GM21367 (cell line): ENCODE data around the gene PARP16.

Experiments used
- ATAC-seq: cut with Tn5 transposase; IDR thresholded peaks from one replicate; pipeline ENCODE4 v1.9.1; 2021; ENCODE audit not compliant: unreplicated experiment

PARP16 gene, protein sequence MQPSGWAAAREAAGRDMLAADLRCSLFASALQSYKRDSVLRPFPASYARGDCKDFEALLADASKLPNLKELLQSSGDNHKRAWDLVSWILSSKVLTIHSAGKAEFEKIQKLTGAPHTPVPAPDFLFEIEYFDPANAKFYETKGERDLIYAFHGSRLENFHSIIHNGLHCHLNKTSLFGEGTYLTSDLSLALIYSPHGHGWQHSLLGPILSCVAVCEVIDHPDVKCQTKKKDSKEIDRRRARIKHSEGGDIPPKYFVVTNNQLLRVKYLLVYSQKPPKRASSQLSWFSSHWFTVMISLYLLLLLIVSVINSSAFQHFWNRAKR

DNA sequence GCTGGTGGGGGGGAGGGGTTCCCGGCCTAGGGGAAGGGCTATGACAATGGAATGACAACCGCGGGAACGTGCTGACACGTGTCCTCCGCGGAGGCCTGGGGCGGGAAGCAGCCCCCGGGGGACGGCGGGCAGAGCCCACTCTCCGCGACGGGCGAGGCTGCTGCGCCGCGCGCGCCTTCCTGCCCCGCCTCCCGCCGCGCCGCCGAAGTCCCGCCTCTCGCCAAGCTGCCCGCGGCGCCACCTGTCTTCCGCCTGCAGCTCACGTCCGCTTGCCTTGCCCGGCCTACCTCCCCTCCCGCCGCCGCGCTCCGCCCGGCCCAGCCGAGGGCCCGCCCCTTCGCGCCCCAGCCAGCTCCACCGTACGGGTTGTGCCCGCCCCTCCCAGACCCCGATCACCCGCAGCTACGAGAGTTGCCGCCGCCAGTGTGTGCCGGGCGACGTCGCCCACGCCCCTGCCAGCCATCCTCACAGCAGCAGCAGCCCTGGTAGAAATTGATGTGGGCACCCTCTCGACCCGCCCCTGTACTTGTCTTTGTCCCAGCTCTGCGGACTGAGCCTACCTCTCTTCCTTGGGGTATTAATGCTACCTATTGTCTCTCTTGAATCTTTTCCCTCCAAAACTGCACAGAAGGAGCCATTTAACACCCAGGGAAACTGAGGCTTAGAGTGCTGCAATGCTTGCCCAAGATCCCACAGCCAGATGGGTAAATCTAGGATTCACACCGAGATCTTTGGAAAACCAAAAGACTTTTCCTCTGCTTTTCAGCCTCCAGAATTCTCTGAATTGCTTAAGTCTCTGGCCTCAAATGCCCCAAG is at the start of gene PARP16:
Gene PARP16 (minus strand): TSS at position 180 of the 816 bp plus-strand sequence. CDS start 457 bp downstream, outside the sequence.
- ATAC-seq = peak; percentile 87

DNA sequence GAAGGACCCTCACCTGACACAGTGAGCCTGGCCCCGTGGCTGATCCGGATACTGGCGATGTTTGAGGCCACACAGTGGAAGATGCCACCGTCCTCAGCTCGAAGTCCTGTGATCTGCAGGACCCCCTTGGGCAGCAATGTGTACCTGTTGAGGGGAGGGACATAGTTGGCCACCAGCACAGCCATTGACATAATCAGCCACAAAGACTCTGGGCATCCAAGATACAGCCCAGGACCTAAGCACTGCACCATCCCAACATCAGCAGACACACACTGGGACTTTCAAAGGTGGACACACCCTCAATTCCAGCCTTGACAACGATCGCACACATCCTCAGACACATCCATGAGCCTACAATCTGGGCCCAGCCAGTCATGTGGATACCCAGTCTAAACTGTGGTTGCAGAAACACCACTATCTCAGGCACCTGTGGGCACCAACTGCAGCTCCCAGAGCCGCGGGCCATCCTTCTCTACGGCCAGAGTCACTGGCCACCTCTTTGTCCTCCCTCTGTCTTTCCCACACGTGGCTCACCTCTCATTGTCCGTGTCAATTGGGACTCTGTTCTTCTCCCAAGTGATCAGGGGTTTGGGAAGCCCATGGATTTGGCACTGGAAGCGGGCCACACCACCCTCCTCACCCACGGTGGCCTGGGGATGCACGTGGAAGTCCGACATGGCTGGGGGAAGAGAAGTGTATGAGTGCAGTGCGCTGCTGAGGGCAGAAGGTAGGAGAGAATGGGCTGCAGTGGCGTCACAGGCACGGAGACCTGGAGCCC is 48.8 kb upstream of the PARP16 start:
- ATAC-seq = no peak

DNA sequence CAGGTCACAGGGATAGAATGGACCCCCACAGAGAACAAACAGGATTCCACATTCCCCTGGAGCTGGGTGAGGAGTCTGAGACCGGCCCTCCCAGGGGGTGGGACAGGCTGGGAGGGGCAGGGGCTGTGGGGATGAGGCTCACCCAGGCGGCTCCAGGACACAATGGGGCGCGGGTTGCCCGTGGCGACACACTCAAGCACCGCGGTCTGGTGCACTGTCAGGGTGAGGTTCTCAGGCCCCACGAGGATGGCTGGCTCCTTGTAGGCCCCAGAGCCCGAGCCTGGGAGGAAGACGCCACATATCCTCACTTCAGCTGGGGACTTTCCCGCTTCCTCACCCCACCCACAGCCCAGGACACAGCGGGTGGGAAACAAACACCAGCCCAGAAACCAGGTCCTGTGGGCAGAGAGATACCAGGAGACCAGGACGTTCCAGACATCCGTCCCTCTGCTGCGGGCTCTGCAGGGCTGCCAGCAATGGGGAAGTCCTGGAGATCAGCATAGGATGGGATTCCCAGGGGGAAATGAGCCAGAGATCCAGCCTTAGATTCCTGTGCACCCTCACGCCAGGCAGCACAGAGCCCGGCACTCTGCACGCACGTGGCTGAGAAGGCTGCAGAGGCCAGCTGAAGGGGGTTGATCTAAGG is 48.0 kb upstream of the PARP16 start:
- no peak for ATAC-seq

DNA sequence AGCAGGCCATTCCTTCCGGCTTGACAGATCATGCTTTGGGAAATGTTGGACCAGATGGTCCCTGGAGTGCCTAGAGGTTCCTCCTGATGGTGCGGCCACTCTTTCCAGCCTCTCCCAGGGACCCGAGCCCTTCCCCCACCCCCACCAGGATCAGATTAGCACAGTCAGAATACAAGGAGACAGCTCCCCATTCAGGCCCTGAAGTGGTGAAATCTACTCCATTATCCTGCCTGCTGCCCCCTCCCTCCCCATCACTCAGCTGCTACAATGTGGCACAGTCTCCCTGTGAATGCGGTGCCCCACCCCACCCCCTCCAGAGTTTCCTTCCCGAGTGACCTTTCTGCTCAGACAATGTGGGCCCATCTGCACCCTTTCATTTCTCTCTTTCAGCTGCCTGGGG is 47.2 kb upstream of the PARP16 start:
- no peak for ATAC-seq

DNA sequence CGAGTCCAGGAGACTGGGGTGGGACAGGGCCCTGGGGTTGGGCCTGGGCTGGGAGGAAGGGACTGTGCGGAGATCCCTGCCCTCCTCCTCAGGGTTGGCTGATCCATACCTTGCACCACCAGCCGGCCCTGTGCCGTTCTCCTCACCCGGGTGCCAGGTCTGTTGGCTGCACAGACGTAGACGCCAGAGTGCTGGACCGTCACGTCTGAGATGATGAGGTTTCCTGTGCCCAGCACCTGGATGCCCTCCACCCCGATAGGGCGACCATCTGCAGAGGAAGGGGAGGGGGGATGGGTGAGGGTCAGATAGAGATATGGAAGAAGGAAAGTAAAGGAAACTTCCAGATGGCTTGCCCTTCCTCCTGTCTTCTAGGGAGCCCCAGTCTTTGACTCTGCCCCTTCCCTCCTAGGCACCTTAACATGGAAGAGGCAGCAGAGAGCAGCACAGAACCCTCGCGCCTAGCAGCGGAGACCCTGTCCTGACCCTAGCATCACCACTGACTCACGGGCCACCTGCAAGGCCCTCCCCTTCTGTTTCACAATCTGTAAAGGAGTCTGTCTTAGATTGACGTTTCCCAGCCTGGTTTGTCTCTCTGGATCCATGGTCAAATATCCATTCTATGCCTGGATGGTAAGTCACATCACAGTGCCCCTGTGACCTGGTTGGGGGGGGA is 46.6 kb upstream of the PARP16 start:
- no peak for ATAC-seq

DNA sequence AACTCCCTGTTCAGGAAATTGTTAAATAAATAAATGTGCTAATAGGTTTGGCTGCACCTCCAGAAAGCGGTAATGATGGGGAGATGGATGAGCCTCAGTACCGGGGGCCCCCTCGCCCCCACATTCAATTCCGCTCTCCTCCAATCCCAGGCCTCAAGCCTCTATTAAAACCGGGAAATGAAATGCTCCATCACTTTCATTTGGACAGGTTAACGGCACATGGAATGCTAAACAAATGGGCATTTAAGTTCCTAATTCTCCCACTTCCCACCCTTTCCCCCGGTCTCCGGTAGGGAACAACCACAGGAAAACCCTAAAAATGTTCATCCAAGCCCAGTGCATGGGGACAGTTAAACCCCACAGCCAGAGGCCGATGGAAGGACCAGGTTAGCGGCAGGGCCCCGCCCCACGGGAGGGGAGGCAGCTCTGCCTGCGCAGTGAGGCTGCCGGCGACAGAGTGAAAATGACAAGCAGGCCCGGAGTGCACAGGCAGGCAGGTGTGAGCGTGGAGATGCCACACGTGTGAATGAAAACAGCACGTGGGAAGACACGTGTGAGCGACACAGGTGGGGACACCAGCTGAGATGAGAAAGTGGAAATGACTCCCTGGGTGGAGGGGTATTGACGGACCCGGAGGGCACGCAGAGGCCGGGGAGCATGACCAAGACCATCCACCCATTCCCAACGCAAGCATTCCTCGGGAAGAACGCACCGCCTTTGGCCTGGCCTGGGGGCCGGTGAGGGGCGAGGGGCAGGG is 45.9 kb upstream of the PARP16 start:
- no peak for ATAC-seq

DNA sequence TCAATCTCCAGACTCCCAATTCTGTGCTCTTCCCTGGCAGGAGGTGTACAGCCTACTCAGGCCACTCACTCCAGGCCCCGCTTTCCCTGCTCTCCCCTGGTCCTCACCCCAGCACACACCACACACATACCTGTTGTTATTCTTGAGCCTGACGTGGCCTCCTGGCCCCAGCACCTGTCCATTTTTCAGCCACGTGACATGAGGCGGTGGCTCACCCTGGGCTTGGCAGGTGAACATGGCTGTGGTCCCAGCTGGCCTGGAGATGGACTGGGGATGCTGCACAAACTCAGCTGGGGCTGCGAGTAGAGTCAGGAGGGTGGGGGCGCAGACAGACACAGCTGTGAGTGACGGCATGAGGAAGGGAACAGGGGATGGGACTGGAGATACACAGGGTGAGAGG is 45.1 kb upstream of the PARP16 start:
- ATAC-seq = no peak

DNA sequence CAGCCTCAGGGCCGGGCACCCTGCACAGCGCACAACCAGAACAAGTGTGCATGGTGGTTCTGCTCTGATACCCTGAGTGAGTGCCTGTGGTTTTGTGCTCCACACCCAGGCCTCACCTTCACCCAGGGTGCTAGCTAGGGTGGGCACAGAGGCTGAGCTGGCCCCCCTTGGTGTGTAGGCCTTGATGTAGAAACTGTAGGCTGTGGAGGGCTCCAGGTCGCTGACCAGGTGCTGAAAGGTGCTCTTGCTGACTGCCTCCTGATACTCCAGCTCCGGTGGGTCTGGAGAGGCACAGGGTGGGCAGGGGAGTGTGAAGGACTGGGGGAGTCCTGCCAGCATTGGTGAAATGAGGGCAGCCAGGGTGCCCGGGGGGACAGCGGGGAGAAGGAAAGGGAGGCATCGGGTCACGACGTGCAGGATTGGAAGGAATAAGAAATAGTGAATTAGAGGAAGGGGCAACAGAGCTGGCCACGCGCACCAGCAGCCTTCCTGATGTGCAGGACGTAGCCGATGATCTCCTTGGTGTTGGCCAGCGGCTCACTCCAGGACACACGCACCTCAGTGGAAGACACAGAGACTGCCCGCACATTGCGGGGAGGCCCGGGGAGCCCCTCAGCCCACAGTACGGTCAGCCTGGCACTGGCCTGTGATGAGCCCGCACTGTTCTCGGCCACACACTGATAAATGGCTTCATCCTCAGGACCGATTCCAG is 44.4 kb upstream of the PARP16 start:
- ATAC-seq = no peak

DNA sequence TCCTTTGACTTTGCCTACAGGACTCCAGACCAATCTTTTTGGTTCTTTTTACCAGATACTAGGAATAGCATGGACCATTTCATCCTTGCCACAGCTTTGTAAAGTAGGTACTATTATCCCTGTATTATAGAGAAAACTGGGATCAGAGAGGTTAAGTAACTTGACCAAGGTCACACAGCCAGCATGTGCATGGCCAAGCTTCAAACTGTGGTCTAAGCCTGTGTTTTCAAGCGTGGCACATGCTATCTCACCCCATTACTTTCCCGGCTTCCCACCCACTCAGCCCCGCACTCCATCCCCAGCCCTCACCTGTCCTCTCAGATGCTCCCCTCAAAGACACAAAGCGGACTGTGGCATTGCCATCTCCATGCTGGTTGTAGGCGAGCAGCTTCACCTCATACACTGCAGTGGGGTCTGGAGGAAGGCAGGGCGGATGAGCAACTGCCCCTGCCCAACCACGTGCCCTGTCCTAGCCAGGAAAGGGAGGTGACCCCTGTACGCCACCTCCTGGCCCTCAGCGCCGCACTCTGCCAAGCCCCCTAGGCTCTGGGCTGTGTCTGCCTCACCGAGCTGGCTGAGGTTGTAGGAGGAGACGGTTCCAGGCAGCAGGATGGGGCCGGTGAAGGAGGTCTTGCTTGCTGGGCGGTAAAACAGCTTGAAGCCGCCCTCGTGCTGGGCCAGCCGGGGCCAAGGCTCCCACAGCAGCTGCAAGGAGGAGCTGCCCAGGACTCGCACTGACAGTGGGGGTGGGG is 43.5 kb upstream of the PARP16 start:
- no peak for ATAC-seq

DNA sequence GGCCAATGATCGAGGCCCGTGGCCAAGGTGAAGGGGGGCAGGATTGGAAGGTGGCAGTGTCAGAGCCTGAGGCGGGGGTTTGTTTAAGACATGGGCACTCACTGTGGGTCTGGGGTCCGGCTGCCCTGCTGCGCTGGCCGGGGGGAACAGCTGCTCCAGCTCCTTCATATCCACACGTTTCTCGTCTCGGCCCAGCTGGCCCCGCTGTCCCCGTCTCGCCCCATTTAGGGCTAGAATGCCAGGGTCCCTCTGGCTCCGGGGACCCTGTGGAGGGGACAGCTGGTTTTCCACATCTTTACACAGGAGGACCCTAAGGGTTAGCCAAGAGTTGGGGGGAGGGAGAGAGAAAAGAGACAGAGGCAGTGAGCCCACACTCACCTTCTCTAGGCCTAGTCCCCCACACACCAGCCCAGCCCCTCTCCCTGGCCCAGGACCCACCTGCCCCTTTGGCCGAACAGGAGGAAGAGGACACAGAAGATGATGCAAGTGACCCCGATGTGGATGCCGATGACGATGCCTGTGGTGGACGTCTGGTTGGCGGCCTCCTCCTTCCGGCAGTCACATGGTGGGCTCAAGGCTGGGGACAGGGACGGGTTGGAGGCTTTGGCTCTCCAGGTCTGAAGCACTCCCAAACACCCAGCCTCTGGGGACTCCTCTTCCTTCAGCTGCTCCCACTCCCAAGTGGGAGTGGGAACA is 42.8 kb upstream of the PARP16 start:
- ATAC-seq = no peak

DNA sequence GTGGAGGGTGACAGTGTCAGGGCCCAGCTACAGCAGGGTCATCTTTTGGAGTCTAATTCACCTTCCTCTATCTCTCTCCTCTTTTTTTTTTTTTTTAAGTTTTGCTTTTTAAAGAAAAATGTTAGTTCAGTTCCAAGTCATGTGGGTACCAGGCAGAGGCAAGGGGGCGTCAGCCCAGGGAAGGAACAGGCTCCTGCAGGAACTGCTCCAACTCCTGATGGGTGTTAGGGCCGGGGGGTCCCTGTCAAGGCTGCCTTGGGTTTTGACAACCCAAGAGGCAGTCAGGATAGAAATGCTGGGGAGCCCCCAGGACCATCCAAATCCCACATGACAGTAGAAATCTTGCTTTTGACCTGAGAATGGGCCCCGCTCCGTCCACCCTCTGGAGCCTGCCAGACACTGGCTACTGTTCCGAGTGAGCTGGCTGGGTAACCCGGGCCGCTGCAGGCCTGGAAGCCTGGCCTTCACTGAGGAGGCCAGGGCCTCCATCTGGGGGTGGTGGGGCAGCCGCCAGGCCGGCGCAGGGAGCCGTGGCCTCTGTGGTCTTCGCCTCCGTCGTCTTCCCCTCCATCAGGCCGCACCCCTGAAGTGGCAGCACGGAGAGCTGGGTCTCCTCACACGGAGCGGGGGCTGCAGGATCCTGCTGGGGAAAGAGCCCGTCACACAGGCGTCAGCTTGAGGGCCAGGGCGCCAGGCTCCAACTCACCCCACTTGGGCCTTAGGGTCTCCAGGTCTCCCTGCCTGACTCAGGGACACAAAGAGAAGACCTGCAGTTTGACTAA is 42.0 kb upstream of the PARP16 start:
- ATAC-seq = no peak

DNA sequence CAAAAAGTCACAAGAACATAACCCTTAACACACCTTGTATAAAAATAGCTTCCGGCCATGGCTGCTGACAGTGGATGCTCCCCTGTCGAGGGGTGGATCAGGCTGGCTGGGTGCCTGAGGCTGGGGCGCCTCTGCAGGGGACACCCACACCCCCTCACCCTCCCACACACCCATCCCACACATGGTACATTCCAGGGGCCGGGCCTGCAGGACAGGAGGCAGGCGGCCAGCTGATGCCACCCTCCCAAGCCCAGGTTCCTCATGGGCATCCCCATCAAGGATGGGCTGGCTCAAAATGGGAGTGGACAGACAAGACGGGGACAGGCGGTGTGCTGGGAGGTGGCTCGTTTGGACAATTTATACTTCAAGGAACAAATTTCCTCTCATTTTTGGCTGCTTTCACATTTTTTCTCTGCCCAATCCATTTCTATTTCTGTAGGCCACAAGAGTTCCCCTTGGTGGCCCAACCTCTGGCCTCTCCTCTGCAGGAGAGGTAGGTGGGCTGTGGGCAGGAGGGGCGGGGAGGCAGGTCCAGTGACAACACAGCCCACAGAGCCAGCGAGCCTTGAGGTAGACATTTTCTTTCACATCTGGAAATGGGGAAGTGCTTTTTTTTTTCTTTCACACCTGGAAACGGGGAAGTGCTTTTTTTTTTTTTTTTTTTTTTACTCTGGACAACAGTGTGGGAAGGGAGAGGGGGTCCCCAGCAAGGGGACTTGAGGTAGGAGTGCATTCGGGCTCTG is 41.1 kb upstream of the PARP16 start:
- ATAC-seq = no peak

DNA sequence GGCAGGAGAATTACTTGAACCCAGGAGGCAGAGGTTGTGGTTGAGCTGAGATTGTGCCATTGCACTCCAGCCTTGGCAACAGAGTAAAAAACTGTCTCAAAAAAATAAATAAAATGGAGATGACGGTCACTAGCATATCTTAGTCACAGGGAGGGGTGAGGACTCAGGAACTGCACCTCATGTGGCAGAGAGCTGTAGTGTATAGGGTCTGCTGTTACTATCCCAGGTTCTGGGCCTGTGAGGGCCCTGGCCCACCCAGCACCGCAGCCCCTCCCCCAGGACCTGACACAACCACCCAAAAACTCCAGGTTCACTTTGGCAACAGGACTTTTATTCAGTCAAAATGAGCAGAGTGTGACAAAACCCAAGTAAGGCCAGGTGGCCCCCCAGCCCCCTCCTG is 40.1 kb upstream of the PARP16 start:
- no peak for ATAC-seq

DNA sequence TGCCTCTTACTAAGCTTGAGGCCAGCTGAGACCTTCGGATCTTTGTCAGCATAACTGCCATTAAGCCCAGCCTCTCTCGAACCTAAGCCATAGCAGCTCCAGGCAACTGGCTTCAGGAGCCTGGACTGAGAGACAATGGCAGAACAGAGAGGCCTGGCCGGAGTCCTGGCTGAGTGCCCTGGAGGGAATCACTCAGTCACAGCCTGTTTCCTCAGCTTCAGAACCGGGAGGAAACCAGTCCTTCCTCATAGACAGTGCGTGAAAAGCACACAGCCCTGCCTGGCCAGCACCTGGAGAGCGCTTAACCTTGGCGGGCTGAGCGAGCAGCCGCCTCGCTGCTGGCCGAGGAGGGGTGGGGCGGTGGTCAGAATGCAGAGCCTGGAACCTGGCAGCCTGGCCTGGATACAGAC is 39.4 kb upstream of the PARP16 start:
- ATAC-seq = no peak

DNA sequence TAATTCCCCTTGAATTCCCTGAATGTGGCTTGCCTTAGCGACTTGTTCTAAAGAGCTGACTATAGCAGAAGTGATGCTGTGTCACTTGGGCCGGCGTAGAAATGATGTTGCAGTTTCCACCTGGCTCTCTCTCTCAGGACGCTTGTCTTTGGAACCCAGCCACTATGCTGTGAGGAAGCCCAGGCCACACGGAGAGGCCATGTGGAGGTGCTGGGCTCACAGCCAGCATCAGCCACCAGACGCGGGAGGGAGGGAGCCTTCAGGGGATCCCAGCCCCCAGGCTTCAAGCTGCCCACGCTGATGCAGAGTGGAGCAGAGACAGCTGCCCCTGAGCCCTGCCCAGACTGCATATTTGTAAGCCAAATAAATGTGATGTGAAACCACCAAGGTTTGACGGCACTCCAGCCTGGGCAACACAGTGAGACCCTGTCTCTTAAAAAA is 36.4 kb upstream of the PARP16 start:
- no peak for ATAC-seq

DNA sequence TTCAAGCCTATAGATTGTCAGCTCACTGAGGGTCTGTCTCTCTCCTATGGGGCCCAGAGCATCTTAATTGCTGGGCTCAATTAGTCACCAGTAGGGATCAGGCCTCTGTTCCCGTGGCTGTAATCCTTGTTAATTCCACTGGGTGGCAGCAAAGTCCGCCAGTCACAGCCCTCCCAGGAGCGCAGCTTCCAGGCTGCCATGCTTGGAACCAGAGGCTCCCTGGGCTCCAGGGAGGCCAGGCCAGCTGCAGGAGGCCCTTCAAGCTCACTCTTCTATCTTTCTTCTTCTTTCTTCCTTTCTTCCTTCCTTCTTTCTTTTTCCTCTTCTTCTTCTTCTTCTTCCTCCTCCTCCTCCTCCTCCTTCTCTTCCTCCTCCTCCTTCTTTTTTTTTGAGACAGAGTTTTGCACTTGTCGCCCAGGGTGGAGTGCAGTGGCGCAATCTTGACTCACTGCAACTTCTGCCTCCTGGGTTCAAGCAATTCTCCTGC is 32.2 kb upstream of the PARP16 start:
- no peak for ATAC-seq
